Measurements from ENCODE around the gene MYBPH.

DNA sequence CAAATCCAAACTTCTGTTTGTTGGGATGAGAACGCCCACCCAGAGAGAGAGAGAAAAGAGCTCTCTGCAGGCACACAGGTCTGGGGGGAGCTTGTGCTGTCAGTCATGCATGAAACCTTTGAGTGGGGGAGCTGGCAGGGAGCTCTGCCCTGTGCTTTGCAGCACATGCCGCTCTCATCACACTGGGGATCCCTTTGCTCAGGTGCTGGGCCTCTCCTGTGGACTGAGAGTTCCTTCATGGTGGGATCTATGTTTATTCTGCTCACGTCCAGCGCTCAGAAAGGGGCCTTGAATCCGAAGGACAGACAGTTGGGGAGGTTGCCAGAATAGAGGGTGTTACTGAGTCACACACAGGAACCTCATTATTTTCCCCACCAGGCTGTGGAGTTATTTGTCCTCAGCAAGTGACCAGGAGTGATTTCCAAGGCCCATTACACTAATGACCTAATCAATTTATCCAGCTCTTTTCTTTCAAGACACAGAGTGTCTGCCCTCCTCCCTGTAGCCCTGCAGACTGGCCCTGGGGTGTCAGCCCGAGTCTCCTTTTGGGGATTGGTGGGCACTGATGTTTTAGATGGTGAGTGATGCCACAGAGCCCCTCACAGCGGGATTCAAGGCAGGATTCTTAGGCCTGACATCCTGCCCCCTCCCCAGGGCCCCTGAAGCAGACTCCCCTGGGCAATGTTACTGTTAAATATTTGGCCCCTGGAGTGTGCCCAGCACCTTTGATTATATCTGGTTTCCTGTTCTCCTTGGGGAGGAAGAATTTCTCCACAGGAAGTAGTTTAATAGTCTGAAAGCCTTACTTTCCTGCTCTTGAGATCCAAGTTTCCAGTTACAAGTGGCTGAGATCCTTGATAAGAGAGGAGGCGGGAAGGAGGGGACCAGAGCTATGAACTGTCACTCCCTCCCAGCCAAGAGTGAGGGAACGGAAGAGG is 22.3 kb downstream of the MYBPH start:
- no peak for TF ChIP-seq POLR2AphosphoS5 (IDR thresholded peaks at IDR 0.05)
- TF ChIP-seq, protein P1, sequence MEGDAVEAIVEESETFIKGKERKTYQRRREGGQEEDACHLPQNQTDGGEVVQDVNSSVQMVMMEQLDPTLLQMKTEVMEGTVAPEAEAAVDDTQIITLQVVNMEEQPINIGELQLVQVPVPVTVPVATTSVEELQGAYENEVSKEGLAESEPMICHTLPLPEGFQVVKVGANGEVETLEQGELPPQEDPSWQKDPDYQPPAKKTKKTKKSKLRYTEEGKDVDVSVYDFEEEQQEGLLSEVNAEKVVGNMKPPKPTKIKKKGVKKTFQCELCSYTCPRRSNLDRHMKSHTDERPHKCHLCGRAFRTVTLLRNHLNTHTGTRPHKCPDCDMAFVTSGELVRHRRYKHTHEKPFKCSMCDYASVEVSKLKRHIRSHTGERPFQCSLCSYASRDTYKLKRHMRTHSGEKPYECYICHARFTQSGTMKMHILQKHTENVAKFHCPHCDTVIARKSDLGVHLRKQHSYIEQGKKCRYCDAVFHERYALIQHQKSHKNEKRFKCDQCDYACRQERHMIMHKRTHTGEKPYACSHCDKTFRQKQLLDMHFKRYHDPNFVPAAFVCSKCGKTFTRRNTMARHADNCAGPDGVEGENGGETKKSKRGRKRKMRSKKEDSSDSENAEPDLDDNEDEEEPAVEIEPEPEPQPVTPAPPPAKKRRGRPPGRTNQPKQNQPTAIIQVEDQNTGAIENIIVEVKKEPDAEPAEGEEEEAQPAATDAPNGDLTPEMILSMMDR (IDR thresholded peaks at IDR 0.05): no peak
- TF ChIP-seq POLR2A (IDR thresholded peaks at IDR 0.05): no peak

Measured in sigmoid colon (tissue), 4 donors.